OCI-LY1 (cell line): ENCODE data around the gene ZBBX.

Experiments
- H2AFZ ChIP-seq: fragments of 200-600 bp; sonication (generic), shearing (Covaris generic); 2 replicates; pipeline ENCODE4 v1.6.0; 2014; ENCODE audit warnings: antibody characterized with exemption, mild to moderate bottlenecking, low read length
- H3F3A ChIP-seq: fragments of 200-600 bp; sonication (generic), shearing (Covaris generic); 2 replicates; pipeline ENCODE4 v1.6.0; 2014; ENCODE audit warnings: mild to moderate bottlenecking, antibody characterized with exemption, low read length, moderate library complexity; ENCODE audit not compliant: insufficient read depth
- H3K27ac ChIP-seq: fragments of 200-600 bp; sonication (generic); 2 replicates; pipeline ENCODE4 v1.5.1; 2014; ENCODE audit warnings: low read length, mixed run types, mild to moderate bottlenecking, low read depth; ENCODE audit not compliant: poor library complexity, severe bottlenecking
- H3K27me3 ChIP-seq: fragments of 200-600 bp; sonication (generic); 2 replicates; pipeline ENCODE4 v1.6.0; 2014; ENCODE audit warnings: antibody characterized with exemption, mild to moderate bottlenecking, low read length, moderate library complexity; ENCODE audit not compliant: insufficient read depth
- H3K36me3 ChIP-seq: fragments of 200-600 bp; sonication (generic); 2 replicates; pipeline ENCODE4 v1.6.1; 2014; ENCODE audit warnings: mild to moderate bottlenecking, antibody characterized with exemption, low read length, moderate library complexity, mixed read lengths; ENCODE audit not compliant: insufficient read depth
- H3K4me1 ChIP-seq: fragments of 200-600 bp; sonication (generic); 2 replicates; pipeline ENCODE4 v1.5.1; 2014; ENCODE audit warnings: mild to moderate bottlenecking, low read length, moderate library complexity; ENCODE audit not compliant: insufficient read depth, severe bottlenecking
- H3K4me2 ChIP-seq: fragments of 200-600 bp; sonication (generic), shearing (Covaris generic); 2 replicates; pipeline ENCODE4 v1.6.1; 2014; ENCODE audit warnings: low read length
- H3K4me3 ChIP-seq: fragments of 200-600 bp; sonication (generic); 2 replicates; pipeline ENCODE4 v1.5.1; 2014; ENCODE audit warnings: low read length, low read depth, mild to moderate bottlenecking, mixed read lengths; ENCODE audit not compliant: poor library complexity, severe bottlenecking
- H3K79me2 ChIP-seq: fragments of 200-600 bp; shearing (Covaris generic); 2 replicates; pipeline ENCODE4 v1.6.1; 2016; ENCODE audit warnings: mixed run types, low read length, mixed read lengths; ENCODE audit not compliant: insufficient read depth
- H3K9ac ChIP-seq: fragments of 200-600 bp; sonication (generic), shearing (Covaris generic); 2 replicates; pipeline ENCODE4 v1.6.1; 2014; ENCODE audit warnings: mild to moderate bottlenecking, low read length, mixed read lengths
- H3K9me2 ChIP-seq: fragments of 200-600 bp; sonication (generic), shearing (Covaris generic); 2 replicates; pipeline ENCODE4 v1.6.1; 2014; ENCODE audit warnings: low read depth, mild to moderate bottlenecking, low read length, mixed read lengths
- H3K9me3 ChIP-seq: fragments of 200-600 bp; shearing (Covaris generic); 2 replicates; pipeline ENCODE4 v1.6.1; 2014; ENCODE audit warnings: low read length, mixed read lengths
- H4K20me1 ChIP-seq: fragments of 200-600 bp; sonication (generic), shearing (Covaris generic); 2 replicates; pipeline ENCODE4 v1.6.0; 2016; ENCODE audit warnings: mild to moderate bottlenecking, low read length; ENCODE audit not compliant: insufficient read depth
- CTCF ChIP-seq: fragments of 200-600 bp; sonication (generic), shearing (Covaris generic); IDR thresholded peaks from 2 replicates; pipeline ENCODE4 v1.5.1; 2017; ENCODE audit warnings: mild to moderate bottlenecking, antibody characterized with exemption, low read length, moderate library complexity, mixed read lengths
- EZH2 ChIP-seq: fragments of 200-600 bp; sonication (generic), shearing (Covaris generic); IDR thresholded peaks from 2 replicates; pipeline ENCODE4 v1.8.0; 2017; ENCODE audit warnings: borderline replicate concordance, mixed run types, mild to moderate bottlenecking, antibody characterized with exemption, low read length, moderate library complexity, mixed read lengths

ZBBX gene

DNA sequence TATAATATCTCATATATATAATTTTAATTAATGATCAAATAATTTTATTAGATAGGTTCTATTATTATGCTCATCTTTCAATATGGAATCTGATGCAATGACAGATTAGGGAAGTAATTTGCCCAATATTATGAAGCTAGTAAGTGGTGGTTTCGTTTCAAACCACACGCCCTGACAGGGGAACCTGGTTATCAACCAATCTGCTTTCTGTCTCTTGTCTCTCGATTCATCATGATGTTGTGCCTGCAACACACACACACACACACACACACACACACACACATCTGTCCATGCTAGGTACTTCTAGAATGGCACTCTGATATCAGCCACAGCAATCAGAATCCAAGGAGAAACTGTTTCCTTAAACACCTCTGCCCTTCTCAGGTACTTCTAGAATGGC, 128.4 kb downstream of the ZBBX start:
- no peaks in the 10 kb centered on the region for H3K36me3 ChIP-seq
- no peak overlapping the region for H2AFZ ChIP-seq
- H4K20me1 ChIP-seq, result no peaks in the 10 kb centered on the region
- H3K4me2 ChIP-seq, result no peak overlapping the region
- no peak overlapping the region for H3K27ac ChIP-seq
- no peak overlapping the region for H3K4me3 ChIP-seq
- no peaks in the 10 kb centered on the region for H3F3A ChIP-seq
- no peaks in the 10 kb centered on the region for H3K27me3 ChIP-seq
- H3K4me1 ChIP-seq, result peaks cover 5% of the 10 kb centered on the region
- H3K9me2 ChIP-seq, result no peaks in the 10 kb centered on the region
- H3K9ac ChIP-seq, result no peak overlapping the region
- TF ChIP-seq CTCF, result no peak
- TF ChIP-seq EZH2, result no peak
- H3K79me2 ChIP-seq, result no peaks in the 10 kb centered on the region
- H3K9me3 ChIP-seq, result no peaks in the 10 kb centered on the region

- Histone ChIP-seq H3K4me1 (no peaks in the 10 kb centered on the region), H3K9me2 (no peaks in the 10 kb centered on the region), H2AFZ (no peak overlapping the region), H3K9me3 (no peaks in the 10 kb centered on the region), H3K27me3 (no peaks in the 10 kb centered on the region), H3K36me3 (no peaks in the 10 kb centered on the region), H3K4me2 (no peak overlapping the region), H3K27ac (no peak overlapping the region), H3K4me3 (no peak overlapping the region), H4K20me1 (no peaks in the 10 kb centered on the region), H3F3A (no peaks in the 10 kb centered on the region), H3K9ac (no peak overlapping the region), H3K79me2 (no peaks in the 10 kb centered on the region)
- TF ChIP-seq EZH2 (no peak), CTCF (no peak)
These were observed 133.8 kb downstream of the ZBBX start for GRCh38 chr3:167246252-167246651.

GRCh38 chr3:167241048-167241845, 138.8 kb downstream of the ZBBX start:
- Histone ChIP-seq H3K27me3 (no peaks in the 10 kb centered on the region), H3F3A (no peaks in the 10 kb centered on the region), H3K9me2 (no peaks in the 10 kb centered on the region), H3K79me2 (no peaks in the 10 kb centered on the region), H3K27ac (no peak overlapping the region), H3K4me3 (no peak overlapping the region), H3K9me3 (no peaks in the 10 kb centered on the region), H3K36me3 (no peaks in the 10 kb centered on the region), H2AFZ (no peak overlapping the region), H4K20me1 (no peaks in the 10 kb centered on the region), H3K4me1 (no peaks in the 10 kb centered on the region), H3K9ac (no peak overlapping the region), H3K4me2 (no peak overlapping the region)
- TF ChIP-seq CTCF (no peak), EZH2 (no peak)
